Uterus (tissue), 4 donors: ENCODE measurements around the gene OPN1SW. TPM values are rescaled to one million over a fixed set of nuclear protein-coding genes. Genes with fewer than 3 reads are reported as not detected.

ENCODE experiments used
- DNase-seq, 2 donors: peaks; one replicate each; pipeline ENCODE4 v3.0.0-alpha.2; 2019 to 2020
- H3K27ac ChIP-seq, 2 donors: fragments of 200-600 bp; sonication (generic); 1 replicate in 1 of 2; 2 replicates in 1 of 2; pipeline ENCODE4 v1.5.1; 2016 to 2018
- H3K27me3 ChIP-seq, 2 donors: fragments of 200-600 bp; sonication (generic); one replicate each; pipeline ENCODE4 v1.5.1; 2018 to 2019; ENCODE audit warnings: control low read depth in 1 of 2
- H3K36me3 ChIP-seq, 2 donors: fragments of 200-600 bp; sonication (generic); one replicate each; pipeline ENCODE4 v1.5.1; 2019; ENCODE audit warnings: control low read depth in 1 of 2
- H3K4me1 ChIP-seq, 2 donors: fragments of 200-600 bp; sonication (generic); one replicate each; pipeline ENCODE4 v1.5.1; 2018 to 2019; ENCODE audit warnings: control low read depth in 1 of 2
- H3K4me3 ChIP-seq, 2 donors: fragments of 200-600 bp; sonication (generic); 1 replicate in 1 of 2; 2 replicates in 1 of 2; pipeline ENCODE4 v1.5.1; 2018 to 2019; ENCODE audit warnings: mild to moderate bottlenecking in 1 of 2
- H3K9me3 ChIP-seq, 2 donors: fragments of 200-600 bp; sonication (generic); one replicate each; pipeline ENCODE4 v1.5.1; 2019; ENCODE audit warnings: control low read depth in 1 of 2
- POLR2A ChIP-seq, 2 donors: fragments of 450-650 bp; IDR thresholded peaks; one replicate each; pipeline ENCODE4 v1.6.1; 2016; ENCODE audit warnings: antibody characterized with exemption in 2 of 2, mild to moderate bottlenecking in 1 of 2, moderate library complexity in 1 of 2
- intact Hi-C: fragments of 100-400 bp; cut with DNase I; formaldehyde crosslinking; loops from one replicate; pipeline ENCODE4 v1.15.1; 2023; ENCODE audit warnings: low total_unique reads
- small RNA-seq: library from RNA; depleted of rRNA; stranded (forward); fragments of <200 nt; gene quantifications from one replicate; pipeline ENCODE3, GENCODE V24; 2016
- total RNA-seq, 4 donors: library from RNA; depleted of rRNA in 3 of 4; stranded (reverse); fragments of >200 nt in 3 of 4; gene quantifications; one replicate each; pipeline versions ENCODE4 v1.1.0 to v1.2.4, GENCODE V29; 2014 to 2023
- TF ChIP-seq, protein P1 (sequence below), 4 experiments: fragments of 200-600 bp in 2 of 4; fragments of 450-650 bp in 2 of 4; sonication (generic) in 2 of 4; IDR thresholded peaks; one replicate each; pipeline ENCODE4 v1.5.1; 2016 to 2019; ENCODE audit warnings: antibody characterized with exemption in 4 of 4, mild to moderate bottlenecking in 2 of 4, moderate library complexity in 1 of 4
- donor health status: DM: yes; HTN: yes; CAD: no.

Gene OPN1SW
- total RNA-seq, 4 donors from 2014 or later = not detected

DNA sequence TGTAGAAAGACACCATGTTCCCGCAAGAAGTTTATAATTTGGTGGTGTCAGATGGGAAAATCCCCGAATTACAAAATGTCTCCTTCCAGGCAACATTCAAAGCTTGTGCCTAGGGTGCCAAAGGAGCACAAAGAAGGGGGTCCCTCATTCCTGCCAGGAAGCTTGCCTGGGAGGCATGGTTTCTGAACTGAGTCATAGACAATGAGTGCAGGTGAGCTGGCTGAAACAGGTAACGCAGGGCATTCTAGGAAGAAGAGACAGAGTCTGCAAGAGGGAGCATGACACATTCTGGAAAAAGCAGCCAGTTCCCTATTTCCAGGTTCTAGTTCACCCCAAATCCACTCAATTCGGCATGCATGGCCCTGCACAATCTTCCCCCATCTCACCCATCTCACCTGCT lies 48.4 kb downstream of the OPN1SW start:
- no peaks in the 10 kb centered on the region for H3K4me1 ChIP-seq
- no peak overlapping the region for H3K4me3 ChIP-seq
- no peak overlapping the region for H3K27ac ChIP-seq
- no peak for DNase-seq
- H3K27me3 ChIP-seq = no peaks in the 10 kb centered on the region
- H3K36me3 ChIP-seq = no peaks in the 10 kb centered on the region
- intact Hi-C loops = no loop called here
- TF ChIP-seq, protein P1, sequence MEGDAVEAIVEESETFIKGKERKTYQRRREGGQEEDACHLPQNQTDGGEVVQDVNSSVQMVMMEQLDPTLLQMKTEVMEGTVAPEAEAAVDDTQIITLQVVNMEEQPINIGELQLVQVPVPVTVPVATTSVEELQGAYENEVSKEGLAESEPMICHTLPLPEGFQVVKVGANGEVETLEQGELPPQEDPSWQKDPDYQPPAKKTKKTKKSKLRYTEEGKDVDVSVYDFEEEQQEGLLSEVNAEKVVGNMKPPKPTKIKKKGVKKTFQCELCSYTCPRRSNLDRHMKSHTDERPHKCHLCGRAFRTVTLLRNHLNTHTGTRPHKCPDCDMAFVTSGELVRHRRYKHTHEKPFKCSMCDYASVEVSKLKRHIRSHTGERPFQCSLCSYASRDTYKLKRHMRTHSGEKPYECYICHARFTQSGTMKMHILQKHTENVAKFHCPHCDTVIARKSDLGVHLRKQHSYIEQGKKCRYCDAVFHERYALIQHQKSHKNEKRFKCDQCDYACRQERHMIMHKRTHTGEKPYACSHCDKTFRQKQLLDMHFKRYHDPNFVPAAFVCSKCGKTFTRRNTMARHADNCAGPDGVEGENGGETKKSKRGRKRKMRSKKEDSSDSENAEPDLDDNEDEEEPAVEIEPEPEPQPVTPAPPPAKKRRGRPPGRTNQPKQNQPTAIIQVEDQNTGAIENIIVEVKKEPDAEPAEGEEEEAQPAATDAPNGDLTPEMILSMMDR (IDR thresholded peaks at IDR 0.05) = no peak
- TF ChIP-seq POLR2A (IDR thresholded peaks at IDR 0.05) = no peak
- no peaks in the 10 kb centered on the region for H3K9me3 ChIP-seq

GRCh38 chr7:128726737-128727072 lies 48.9 kb downstream of the OPN1SW start:
- Histone ChIP-seq H3K9me3 (no peaks in the 10 kb centered on the region), H3K36me3 (no peaks in the 10 kb centered on the region), H3K4me1 (no peaks in the 10 kb centered on the region), H3K27me3 (no peaks in the 10 kb centered on the region), H3K4me3 (no peak overlapping the region), H3K27ac (no peak overlapping the region)
- TF ChIP-seq POLR2A (IDR thresholded peaks at IDR 0.05) = no peak
- TF ChIP-seq, protein P1 (IDR thresholded peaks at IDR 0.05) = no peak
- intact Hi-C loops = no loop called here
- no peak for DNase-seq

DNA sequence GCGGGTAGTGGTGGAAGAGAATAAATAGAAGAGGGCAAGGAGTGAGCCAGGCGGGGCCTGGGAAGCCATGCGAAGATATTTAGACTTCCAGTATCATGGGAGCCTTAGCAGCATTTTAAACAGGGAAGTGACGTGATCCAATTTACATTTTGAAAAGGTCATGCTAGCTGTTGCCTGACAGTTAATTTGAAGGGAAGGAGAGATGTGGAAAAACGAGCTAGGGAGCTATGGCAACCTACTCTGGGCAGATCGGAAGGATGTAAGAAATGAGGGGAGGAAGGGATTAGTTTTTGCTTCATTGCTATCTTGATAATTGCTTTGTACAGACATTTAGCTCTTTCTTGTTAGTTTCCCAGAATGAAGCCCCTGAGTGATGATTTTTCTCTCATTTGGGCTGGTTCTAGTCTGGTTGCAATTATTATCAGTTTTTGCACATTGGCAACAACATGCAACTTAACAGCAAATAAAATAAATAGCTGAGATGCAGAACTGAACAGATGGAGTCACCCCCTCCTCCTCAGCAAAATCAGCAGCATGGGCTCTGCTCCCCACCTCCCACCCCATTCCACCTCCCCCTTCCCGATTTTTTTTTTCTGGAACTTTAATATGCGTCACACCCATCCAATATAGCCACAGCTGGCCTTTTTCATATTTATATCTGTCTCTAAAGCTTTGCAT lies 49.4 kb downstream of the OPN1SW start:
- no peak overlapping the region for H3K27ac ChIP-seq
- DNase-seq = no peak
- H3K36me3 ChIP-seq = no peaks in the 10 kb centered on the region
- no peak for TF ChIP-seq POLR2A (IDR thresholded peaks at IDR 0.05)
- TF ChIP-seq, protein P1 (IDR thresholded peaks at IDR 0.05) = no peak
- H3K27me3 ChIP-seq = no peaks in the 10 kb centered on the region
- no peaks in the 10 kb centered on the region for H3K4me1 ChIP-seq
- H3K4me3 ChIP-seq = no peak overlapping the region
- H3K9me3 ChIP-seq = no peaks in the 10 kb centered on the region
- intact Hi-C loops = no loop called here

GRCh38 chr7:128725531-128725930 lies 50.1 kb downstream of the OPN1SW start:
- H3K27me3 ChIP-seq = no peaks in the 10 kb centered on the region
- H3K27ac ChIP-seq = no peak overlapping the region
- TF ChIP-seq, protein P1 (IDR thresholded peaks at IDR 0.05) = no peak
- no peak for TF ChIP-seq POLR2A (IDR thresholded peaks at IDR 0.05)
- DNase-seq = no peak
- H3K9me3 ChIP-seq = no peaks in the 10 kb centered on the region
- H3K4me1 ChIP-seq = no peaks in the 10 kb centered on the region
- H3K36me3 ChIP-seq = no peaks in the 10 kb centered on the region
- H3K4me3 ChIP-seq = no peak overlapping the region
- intact Hi-C loops = no loop called here

DNA sequence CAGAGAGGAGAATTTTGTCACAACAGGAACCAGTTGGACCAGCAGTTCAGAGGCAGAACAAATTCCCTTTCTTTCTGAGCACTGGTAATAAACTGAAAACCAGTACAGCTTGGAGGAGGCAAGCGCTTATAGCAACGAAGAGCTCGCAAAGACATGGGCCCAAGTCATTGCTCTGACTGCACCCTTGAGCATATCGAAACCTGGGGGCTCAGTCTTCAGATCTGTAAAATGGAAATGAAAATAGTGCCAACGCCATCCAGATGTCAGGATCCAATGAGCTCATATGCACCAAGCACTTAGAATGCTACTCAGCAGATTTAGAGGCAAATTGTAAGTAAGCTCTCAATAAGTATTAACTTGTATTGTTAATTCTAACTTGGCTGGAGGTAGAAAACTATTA lies 50.9 kb downstream of the OPN1SW start:
- DNase-seq = no peak
- TF ChIP-seq, protein P1 (IDR thresholded peaks at IDR 0.05) = no peak
- TF ChIP-seq POLR2A (IDR thresholded peaks at IDR 0.05) = no peak
- intact Hi-C loops = no loop called here
- H3K4me3 ChIP-seq = no peak overlapping the region
- no peaks in the 10 kb centered on the region for H3K27me3 ChIP-seq
- no peaks in the 10 kb centered on the region for H3K36me3 ChIP-seq
- no peaks in the 10 kb centered on the region for H3K4me1 ChIP-seq
- no peak overlapping the region for H3K27ac ChIP-seq
- H3K9me3 ChIP-seq = no peaks in the 10 kb centered on the region

Small RNA genes within 50 kb of the gene (small RNA-seq; reads per million reads assigned to genes)
- not detected for gene RN7SL81P

Other genes with a start within 250 kb of the OPN1SW start
- 1 to 10 TPM in 1 of 4 donors, under 1 TPM in 1, not detected in 2; 0.35 to 6.6 TPM for gene GARIN1A, start 103.5 kb downstream of the OPN1SW start, total RNA-seq
- 100 to 1,000 TPM in 3 of 4 donors, 10 to 100 TPM in 1; 83.0 to 334 (median 108) TPM for gene CALU, start 36.4 kb downstream of the OPN1SW start, total RNA-seq
- 10 to 100 TPM; 11.5 to 26.4 (median 14.8) TPM for gene CCDC136, start 16.2 kb upstream of the OPN1SW start, total RNA-seq
- 100 to 1,000 TPM in 2 of 4 donors, 10 to 100 TPM in 2; 16.5 to 126 (median 105) TPM for gene FLNC, start 54.6 kb upstream of the OPN1SW start, total RNA-seq
- 100 to 1,000 TPM in 1 of 4 donors, 10 to 100 TPM in 3; 31.2 to 137 (median 61.3) TPM for gene ATP6V1F, start 87.1 kb upstream of the OPN1SW start, total RNA-seq
- gene KCP, start 134.9 kb upstream of the OPN1SW start, total RNA-seq = 1 to 10 TPM in 1 of 4 donors, under 1 TPM in 1, not detected in 2; 0.18 to 3.5 TPM
- gene IRF5, start 162.1 kb upstream of the OPN1SW start, total RNA-seq = 10 to 100 TPM in 1 of 4 donors, 1 to 10 TPM in 3; 2.0 to 52.5 (median 4.5) TPM